Uterus (tissue), 4 donors: ENCODE measurements around the gene LRCH4. TPM values are rescaled to one million over a fixed set of nuclear protein-coding genes. Genes with fewer than 3 reads are reported as not detected.

Source experiments
- DNase-seq, 2 donors: peaks; one replicate each; pipeline ENCODE4 v3.0.0-alpha.2; 2019 to 2020
- H3K27ac ChIP-seq, 2 donors: fragments of 200-600 bp; sonication (generic); 1 replicate in 1 of 2; 2 replicates in 1 of 2; pipeline ENCODE4 v1.5.1; 2016 to 2018
- H3K27me3 ChIP-seq, 2 donors: fragments of 200-600 bp; sonication (generic); one replicate each; pipeline ENCODE4 v1.5.1; 2018 to 2019; ENCODE audit warnings: control low read depth in 1 of 2
- H3K36me3 ChIP-seq, 2 donors: fragments of 200-600 bp; sonication (generic); one replicate each; pipeline ENCODE4 v1.5.1; 2019; ENCODE audit warnings: control low read depth in 1 of 2
- H3K4me1 ChIP-seq, 2 donors: fragments of 200-600 bp; sonication (generic); one replicate each; pipeline ENCODE4 v1.5.1; 2018 to 2019; ENCODE audit warnings: control low read depth in 1 of 2
- H3K4me3 ChIP-seq, 2 donors: fragments of 200-600 bp; sonication (generic); 1 replicate in 1 of 2; 2 replicates in 1 of 2; pipeline ENCODE4 v1.5.1; 2018 to 2019; ENCODE audit warnings: mild to moderate bottlenecking in 1 of 2
- H3K9me3 ChIP-seq, 2 donors: fragments of 200-600 bp; sonication (generic); one replicate each; pipeline ENCODE4 v1.5.1; 2019; ENCODE audit warnings: control low read depth in 1 of 2
- CTCF ChIP-seq, 4 experiments: fragments of 200-600 bp in 2 of 4; fragments of 450-650 bp in 2 of 4; sonication (generic) in 2 of 4; IDR thresholded peaks; one replicate each; pipeline ENCODE4 v1.5.1; 2016 to 2019; ENCODE audit warnings: antibody characterized with exemption in 4 of 4, mild to moderate bottlenecking in 2 of 4, moderate library complexity in 1 of 4
- POLR2A ChIP-seq, 2 donors: fragments of 450-650 bp; IDR thresholded peaks; one replicate each; pipeline ENCODE4 v1.6.1; 2016; ENCODE audit warnings: antibody characterized with exemption in 2 of 2, mild to moderate bottlenecking in 1 of 2, moderate library complexity in 1 of 2
- intact Hi-C: fragments of 100-400 bp; cut with DNase I; formaldehyde crosslinking; loops from one replicate; pipeline ENCODE4 v1.15.1; 2023; ENCODE audit warnings: low total_unique reads
- total RNA-seq, 4 donors: library from RNA; depleted of rRNA in 3 of 4; stranded (reverse); fragments of >200 nt in 3 of 4; gene quantifications; one replicate each; pipeline versions ENCODE4 v1.1.0 to v1.2.4, GENCODE V29; 2014 to 2023
- donor health status: DM: yes; HTN: yes; CAD: no.

Gene LRCH4
- total RNA-seq, 4 donors from 2014 or later, result 11.5 to 179 (median 56.8) TPM

GRCh38 chr7:100582041-100582579 lies 3.8 kb downstream of the LRCH4 start:
- DNase-seq, result no peak
- Histone ChIP-seq H3K9me3 (no peaks in the 10 kb centered on the region), H3K36me3 (no peaks in the 10 kb centered on the region), H3K27me3 (no peaks in the 10 kb centered on the region), H3K27ac (no peak overlapping the region), H3K4me3 (no peak overlapping the region), H3K4me1 (peaks cover 6 to 23% of the 10 kb centered on the region in 2 donors)
- TF ChIP-seq POLR2A (IDR thresholded peaks at IDR 0.05) (no peak), CTCF (IDR thresholded peaks at IDR 0.05) (no peak)
- intact Hi-C loops, result loop anchor here (10.0 kb wide), 1 partner anchor 93 kb away; the partner anchor contains the start of gene GNB2

GRCh38 chr7:100580466-100581283 lies 5.3 kb downstream of the LRCH4 start:
- H3K36me3 ChIP-seq, result no peaks in the 10 kb centered on the region
- TF ChIP-seq CTCF (IDR thresholded peaks at IDR 0.05) (no peak), POLR2A (IDR thresholded peaks at IDR 0.05) (no peak)
- intact Hi-C loops, result loop anchor here (10.0 kb wide), 1 partner anchor 94 kb away; the partner anchor contains the start of gene GNB2

GRCh38 chr7:100578246-100579183 lies 7.4 kb downstream of the LRCH4 start:
- H3K27ac ChIP-seq, result no peak overlapping the region
- intact Hi-C loops, result no loop called here
- H3K36me3 ChIP-seq, result no peaks in the 10 kb centered on the region
- H3K4me3 ChIP-seq, result no peak overlapping the region
- H3K9me3 ChIP-seq, result no peaks in the 10 kb centered on the region
- TF ChIP-seq POLR2A (IDR thresholded peaks at IDR 0.05) (no peak), CTCF (IDR thresholded peaks at IDR 0.05) (no peak)
- DNase-seq, result no peak
- H3K27me3 ChIP-seq, result no peaks in the 10 kb centered on the region
- peaks cover 0 to 7% of the 10 kb centered on the region in 2 donors for H3K4me1 ChIP-seq

More at GRCh38 chr7:100580466-100581283, 5.3 kb downstream of the LRCH4 start:
- peaks cover 6 to 23% of the 10 kb centered on the region in 2 donors for H3K4me1 ChIP-seq
- H3K27ac ChIP-seq, result no peak overlapping the region
- no peak for DNase-seq
- no peak overlapping the region for H3K4me3 ChIP-seq
- no peaks in the 10 kb centered on the region for H3K9me3 ChIP-seq
- H3K27me3 ChIP-seq, result no peaks in the 10 kb centered on the region

GRCh38 chr7:100577507-100577906 lies 8.4 kb downstream of the LRCH4 start:
- Histone ChIP-seq H3K27me3 (no peaks in the 10 kb centered on the region), H3K36me3 (no peaks in the 10 kb centered on the region), H3K4me3 (no peak overlapping the region), H3K4me1 (no peaks in the 10 kb centered on the region), H3K9me3 (no peaks in the 10 kb centered on the region), H3K27ac (no peak overlapping the region)
- intact Hi-C loops, result no loop called here
- TF ChIP-seq CTCF (IDR thresholded peaks at IDR 0.05) (no peak), POLR2A (IDR thresholded peaks at IDR 0.05) (no peak)
- no peak for DNase-seq
